ENCODE results near the gene ZNF423.

Gene ZNF423

GRCh38 chr16:49754495-49755312 is 101.2 kb downstream of the ZNF423 start:
- DNase-seq (ENCODE audit: low read depth in 2 of 2) = no peak

- DNase-seq (ENCODE audit: low read depth in 2 of 2) = no peak
These were observed 105.4 kb downstream of the ZNF423 start for GRCh38 chr16:49750341-49751000.

GRCh38 chr16:49749816-49750215 is 106.1 kb downstream of the ZNF423 start:
- no peak for DNase-seq (ENCODE audit: low read depth in 2 of 2)

GRCh38 chr16:49748322-49748721 is 107.6 kb downstream of the ZNF423 start:
- DNase-seq (ENCODE audit: low read depth in 2 of 2) = no peak

- no peak for DNase-seq (ENCODE audit: low read depth in 2 of 2)
These were observed 108.3 kb downstream of the ZNF423 start for GRCh38 chr16:49747654-49748053.

GRCh38 chr16:49746545-49746944 is 109.4 kb downstream of the ZNF423 start:
- DNase-seq (ENCODE audit: low read depth in 2 of 2) = no peak

GRCh38 chr16:49745311-49745747 is 110.6 kb downstream of the ZNF423 start:
- DNase-seq (ENCODE audit: low read depth in 2 of 2) = no peak

- DNase-seq (ENCODE audit: low read depth in 2 of 2) = no peak
These were observed 111.4 kb downstream of the ZNF423 start for GRCh38 chr16:49744244-49745220.

- no peak for DNase-seq (ENCODE audit: low read depth in 2 of 2)
These were observed 112.3 kb downstream of the ZNF423 start for GRCh38 chr16:49743658-49744057.

- no peak for DNase-seq (ENCODE audit: low read depth in 2 of 2)
These were observed 112.8 kb downstream of the ZNF423 start for GRCh38 chr16:49743203-49743464.

- no peak for DNase-seq (ENCODE audit: low read depth in 2 of 2)
These were observed 113.3 kb downstream of the ZNF423 start for GRCh38 chr16:49742428-49743202.

GRCh38 chr16:49740256-49740655 is 115.7 kb downstream of the ZNF423 start:
- DNase-seq (ENCODE audit: low read depth in 2 of 2) = no peak

GRCh38 chr16:49739381-49739780 is 116.5 kb downstream of the ZNF423 start:
- DNase-seq (ENCODE audit: low read depth in 2 of 2) = no peak

GRCh38 chr16:49738832-49739231 is 117.1 kb downstream of the ZNF423 start:
- no peak for DNase-seq (ENCODE audit: low read depth in 2 of 2)

GRCh38 chr16:49738001-49738400 is 117.9 kb downstream of the ZNF423 start:
- DNase-seq (ENCODE audit: low read depth in 2 of 2) = no peak

GRCh38 chr16:49737541-49737940 is 118.4 kb downstream of the ZNF423 start:
- DNase-seq (ENCODE audit: low read depth in 2 of 2) = no peak

GRCh38 chr16:49734331-49734730 is 121.6 kb downstream of the ZNF423 start:
- DNase-seq (ENCODE audit: low read depth in 2 of 2) = no peak

GRCh38 chr16:49733313-49734009 is 122.5 kb downstream of the ZNF423 start:
- DNase-seq (ENCODE audit: low read depth in 2 of 2) = no peak

GRCh38 chr16:49731911-49732310 is 124.0 kb downstream of the ZNF423 start:
- DNase-seq (ENCODE audit: low read depth in 2 of 2) = no peak

GRCh38 chr16:49730772-49731171 is 125.1 kb downstream of the ZNF423 start:
- DNase-seq (ENCODE audit: low read depth in 2 of 2) = no peak

- no peak for DNase-seq (ENCODE audit: low read depth in 2 of 2)
These were observed 128.3 kb downstream of the ZNF423 start for GRCh38 chr16:49727611-49728010.
